Measurements from ENCODE around the gene STXBP6.

STXBP6 gene

DNA sequence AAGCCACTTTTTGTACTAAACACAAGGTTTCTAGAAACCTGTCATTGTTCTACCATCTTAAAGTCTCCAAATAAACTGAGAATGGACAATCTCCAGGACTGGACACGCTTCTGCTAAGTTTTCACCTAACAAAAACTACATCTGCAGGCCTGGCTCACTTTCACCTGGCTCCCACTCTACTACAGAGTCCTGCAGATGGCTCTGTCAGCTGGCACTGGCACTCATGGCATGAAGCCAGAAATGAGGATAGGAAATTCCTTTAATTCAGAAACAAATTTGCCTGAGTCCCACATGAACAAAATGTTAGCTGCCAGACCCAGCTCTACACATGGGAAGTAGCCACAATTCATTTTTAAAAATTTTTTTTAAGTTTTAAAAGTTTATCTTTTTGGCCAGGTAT lies 42.1 kb downstream of the STXBP6 start:
- no peak for TF ChIP-seq FOXP2 (optimal IDR thresholded peaks at IDR 0.05; ENCODE audit: borderline replicate concordance, extremely low read depth, extremely low read length, insufficient read depth)
- TF ChIP-seq, protein P1, sequence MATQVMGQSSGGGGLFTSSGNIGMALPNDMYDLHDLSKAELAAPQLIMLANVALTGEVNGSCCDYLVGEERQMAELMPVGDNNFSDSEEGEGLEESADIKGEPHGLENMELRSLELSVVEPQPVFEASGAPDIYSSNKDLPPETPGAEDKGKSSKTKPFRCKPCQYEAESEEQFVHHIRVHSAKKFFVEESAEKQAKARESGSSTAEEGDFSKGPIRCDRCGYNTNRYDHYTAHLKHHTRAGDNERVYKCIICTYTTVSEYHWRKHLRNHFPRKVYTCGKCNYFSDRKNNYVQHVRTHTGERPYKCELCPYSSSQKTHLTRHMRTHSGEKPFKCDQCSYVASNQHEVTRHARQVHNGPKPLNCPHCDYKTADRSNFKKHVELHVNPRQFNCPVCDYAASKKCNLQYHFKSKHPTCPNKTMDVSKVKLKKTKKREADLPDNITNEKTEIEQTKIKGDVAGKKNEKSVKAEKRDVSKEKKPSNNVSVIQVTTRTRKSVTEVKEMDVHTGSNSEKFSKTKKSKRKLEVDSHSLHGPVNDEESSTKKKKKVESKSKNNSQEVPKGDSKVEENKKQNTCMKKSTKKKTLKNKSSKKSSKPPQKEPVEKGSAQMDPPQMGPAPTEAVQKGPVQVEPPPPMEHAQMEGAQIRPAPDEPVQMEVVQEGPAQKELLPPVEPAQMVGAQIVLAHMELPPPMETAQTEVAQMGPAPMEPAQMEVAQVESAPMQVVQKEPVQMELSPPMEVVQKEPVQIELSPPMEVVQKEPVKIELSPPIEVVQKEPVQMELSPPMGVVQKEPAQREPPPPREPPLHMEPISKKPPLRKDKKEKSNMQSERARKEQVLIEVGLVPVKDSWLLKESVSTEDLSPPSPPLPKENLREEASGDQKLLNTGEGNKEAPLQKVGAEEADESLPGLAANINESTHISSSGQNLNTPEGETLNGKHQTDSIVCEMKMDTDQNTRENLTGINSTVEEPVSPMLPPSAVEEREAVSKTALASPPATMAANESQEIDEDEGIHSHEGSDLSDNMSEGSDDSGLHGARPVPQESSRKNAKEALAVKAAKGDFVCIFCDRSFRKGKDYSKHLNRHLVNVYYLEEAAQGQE (IDR thresholded peaks at IDR 0.05; ENCODE audit: insufficient read depth in 1 of 2, low read depth in 2 of 2, low read length in 2 of 2): no peak
- TF ChIP-seq POLR2AphosphoS5 (IDR thresholded peaks at IDR 0.05; ENCODE audit: low read depth, low read length): no peak
- no peak for TF ChIP-seq SIN3A (IDR thresholded peaks at IDR 0.05; ENCODE audit: borderline replicate concordance, insufficient read depth, low read length)
- no peak for TF ChIP-seq TAF1 (IDR thresholded peaks at IDR 0.05; ENCODE audit: borderline replicate concordance, insufficient read depth, low read length)

DNA sequence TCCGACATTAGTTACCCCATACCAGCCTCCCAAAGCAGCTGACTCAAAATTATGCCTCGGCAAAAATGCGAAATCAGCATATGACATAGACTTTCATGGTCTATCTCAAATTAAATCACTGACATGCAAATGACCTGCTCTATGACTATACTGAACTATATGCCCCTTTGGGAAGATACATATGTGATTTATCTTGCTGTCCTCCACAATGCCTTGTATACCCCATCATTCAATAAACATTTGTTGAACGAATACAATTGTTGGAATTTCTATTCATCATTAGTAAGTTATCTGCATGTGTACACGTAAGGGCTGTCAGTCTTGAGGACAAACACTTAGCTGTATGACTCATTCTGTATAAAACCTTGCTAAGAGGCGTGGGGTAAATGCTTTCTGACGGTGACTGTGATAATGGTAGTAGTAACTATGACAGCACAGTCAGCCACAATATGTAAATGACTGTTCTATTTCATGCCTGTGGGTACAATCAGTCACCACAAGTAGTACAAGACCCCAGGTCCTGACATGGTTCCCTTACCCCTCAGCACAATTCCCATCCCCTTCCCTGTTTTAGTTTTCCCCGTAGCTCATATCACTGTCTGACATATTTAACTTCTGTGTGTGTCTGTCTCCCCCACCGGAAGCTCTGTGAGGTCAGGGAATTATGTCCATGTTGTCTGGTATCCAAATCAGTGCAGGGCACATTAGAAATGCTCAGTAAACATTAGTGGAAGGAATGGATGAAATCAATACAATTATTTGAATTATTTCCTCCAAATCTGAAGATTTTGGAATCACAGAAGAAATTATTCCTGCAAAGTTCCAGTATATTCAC lies 42.8 kb downstream of the STXBP6 start:
- TF ChIP-seq, protein P1 (IDR thresholded peaks at IDR 0.05; ENCODE audit: insufficient read depth in 1 of 2, low read depth in 2 of 2, low read length in 2 of 2): no peak
- TF ChIP-seq SIN3A (IDR thresholded peaks at IDR 0.05; ENCODE audit: borderline replicate concordance, insufficient read depth, low read length) (no peak), POLR2AphosphoS5 (IDR thresholded peaks at IDR 0.05; ENCODE audit: low read depth, low read length) (no peak), FOXP2 (optimal IDR thresholded peaks at IDR 0.05; ENCODE audit: borderline replicate concordance, extremely low read depth, extremely low read length, insufficient read depth) (no peak), TAF1 (IDR thresholded peaks at IDR 0.05; ENCODE audit: borderline replicate concordance, insufficient read depth, low read length) (no peak)

DNA sequence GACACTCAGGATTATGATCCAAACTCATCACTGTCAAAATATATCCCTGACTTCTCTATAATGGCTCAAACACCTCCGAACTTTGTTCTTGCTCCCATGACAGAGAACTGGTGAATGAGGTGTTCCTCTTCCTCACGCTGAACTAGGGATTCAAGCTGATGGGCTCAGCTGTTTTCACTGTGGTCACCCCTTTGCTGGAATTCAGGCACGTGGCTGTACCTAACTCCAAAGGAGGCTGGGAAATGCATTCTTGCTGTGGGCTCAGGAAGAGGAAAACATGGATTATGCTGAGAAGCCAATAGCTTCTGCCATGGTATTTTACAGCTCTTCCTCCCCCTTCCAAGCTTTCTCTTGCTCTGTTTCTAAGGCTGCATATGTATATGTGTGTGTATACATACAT lies 43.9 kb downstream of the STXBP6 start:
- no peak for TF ChIP-seq POLR2AphosphoS5 (IDR thresholded peaks at IDR 0.05; ENCODE audit: low read depth, low read length)
- no peak for TF ChIP-seq SIN3A (IDR thresholded peaks at IDR 0.05; ENCODE audit: borderline replicate concordance, insufficient read depth, low read length)
- TF ChIP-seq TAF1 (IDR thresholded peaks at IDR 0.05; ENCODE audit: borderline replicate concordance, insufficient read depth, low read length): no peak
- TF ChIP-seq, protein P1 (IDR thresholded peaks at IDR 0.05; ENCODE audit: insufficient read depth in 1 of 2, low read depth in 2 of 2, low read length in 2 of 2): no peak
- no peak for TF ChIP-seq FOXP2 (optimal IDR thresholded peaks at IDR 0.05; ENCODE audit: borderline replicate concordance, extremely low read depth, extremely low read length, insufficient read depth)

DNA sequence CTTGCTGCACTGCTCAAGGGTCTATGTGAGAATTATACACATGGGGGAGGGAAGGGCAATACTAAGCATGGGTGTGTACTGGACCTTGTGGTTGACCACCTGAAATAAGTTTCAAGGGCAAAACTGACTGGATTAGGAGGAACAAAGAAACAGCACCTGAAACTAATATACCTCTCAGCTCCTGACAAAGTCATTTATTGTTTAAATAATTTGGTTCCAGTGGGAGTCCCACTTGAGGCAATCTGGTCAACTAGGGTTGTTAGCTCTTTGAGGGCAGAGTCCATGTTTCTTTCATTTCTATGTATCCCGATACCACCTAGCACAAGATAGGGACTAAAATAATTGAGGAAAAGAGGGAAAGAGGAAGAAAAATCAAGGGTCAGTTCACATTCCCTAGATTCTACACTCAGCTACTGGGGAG lies 45.5 kb downstream of the STXBP6 start:
- TF ChIP-seq TAF1 (IDR thresholded peaks at IDR 0.05; ENCODE audit: borderline replicate concordance, insufficient read depth, low read length): no peak
- no peak for TF ChIP-seq SIN3A (IDR thresholded peaks at IDR 0.05; ENCODE audit: borderline replicate concordance, insufficient read depth, low read length)
- TF ChIP-seq, protein P1 (IDR thresholded peaks at IDR 0.05; ENCODE audit: insufficient read depth in 1 of 2, low read depth in 2 of 2, low read length in 2 of 2): no peak
- TF ChIP-seq POLR2AphosphoS5 (IDR thresholded peaks at IDR 0.05; ENCODE audit: low read depth, low read length): no peak
- TF ChIP-seq FOXP2 (optimal IDR thresholded peaks at IDR 0.05; ENCODE audit: borderline replicate concordance, extremely low read depth, extremely low read length, insufficient read depth): no peak
